ENCODE results near the gene ADGRB2. TPM values are rescaled to one million over a fixed set of nuclear protein-coding genes. Genes with fewer than 3 reads are reported as not detected.
A peak's percentile ranks its signal among the peaks of the same experiment; 100 is the strongest.

ADGRB2 gene
- total RNA-seq, 1 experiment from 2014 or later: 1.1 TPM

GRCh38 chr1:31798433-31799195 is 34.5 kb upstream of the ADGRB2 start:
- Histone ChIP-seq H3K27me3 (peaks cover 38% of the 10 kb centered on the region), H3K36me3 (no peaks in the 10 kb centered on the region), H3K9me3 (replicated peaks) (no peaks in the 10 kb centered on the region), H3K4me3 (no peak overlapping the region), H3K4me1 (peaks cover 6% of the 10 kb centered on the region; the same call in 1 of the 2 replicates), H3K27ac (no peak overlapping the region)
- no peak for DNase-seq

GRCh38 chr1:31798086-31798432 is 33.9 kb upstream of the ADGRB2 start:
- no peak for DNase-seq
- Histone ChIP-seq H3K4me3 (no peak overlapping the region), H3K27me3 (peaks cover 38% of the 10 kb centered on the region), H3K9me3 (replicated peaks) (no peaks in the 10 kb centered on the region), H3K4me1 (peaks cover 6% of the 10 kb centered on the region; the same call in 1 of the 2 replicates), H3K27ac (no peak overlapping the region), H3K36me3 (no peaks in the 10 kb centered on the region)

- Histone ChIP-seq H3K27ac (no peak overlapping the region), H3K27me3 (peaks cover 38% of the 10 kb centered on the region), H3K9me3 (replicated peaks) (no peaks in the 10 kb centered on the region), H3K4me1 (peaks cover 6% of the 10 kb centered on the region; the same call in 1 of the 2 replicates), H3K36me3 (no peaks in the 10 kb centered on the region), H3K4me3 (no peak overlapping the region)
- DNase-seq: no peak
Observed at GRCh38 chr1:31797216-31797615, 33.1 kb upstream of the ADGRB2 start.

GRCh38 chr1:31796707-31797106 is 32.6 kb upstream of the ADGRB2 start:
- peaks cover 38% of the 10 kb centered on the region for H3K27me3 ChIP-seq

GRCh38 chr1:31795801-31796621 is 31.9 kb upstream of the ADGRB2 start:
- DNase-seq: peak; percentile 58 to 59
- H3K4me3 ChIP-seq: no peak overlapping the region
- peaks cover 6% of the 10 kb centered on the region; the same call in 1 of the 2 replicates for H3K4me1 ChIP-seq
- peaks cover 37% of the 10 kb centered on the region for H3K27me3 ChIP-seq
- H3K36me3 ChIP-seq: no peaks in the 10 kb centered on the region
- no peak overlapping the region for H3K27ac ChIP-seq
- H3K9me3 ChIP-seq (replicated peaks): no peaks in the 10 kb centered on the region

More at GRCh38 chr1:31796707-31797106, 32.6 kb upstream of the ADGRB2 start:
- Histone ChIP-seq H3K36me3 (no peaks in the 10 kb centered on the region), H3K27ac (no peak overlapping the region), H3K4me1 (peaks cover 6% of the 10 kb centered on the region; the same call in 1 of the 2 replicates), H3K9me3 (replicated peaks) (no peaks in the 10 kb centered on the region), H3K4me3 (no peak overlapping the region)
- DNase-seq: no peak

GRCh38 chr1:31795096-31795675 is 31.0 kb upstream of the ADGRB2 start:
- peaks cover 29% of the 10 kb centered on the region; the same call in 1 of the 2 replicates for H3K27me3 ChIP-seq
- H3K4me1 ChIP-seq: peaks cover 6% of the 10 kb centered on the region; the same call in 1 of the 2 replicates
- no peaks in the 10 kb centered on the region for H3K9me3 ChIP-seq (replicated peaks)
- H3K36me3 ChIP-seq: no peaks in the 10 kb centered on the region
- H3K4me3 ChIP-seq: no peak overlapping the region
- no peak for DNase-seq
- H3K27ac ChIP-seq: no peak overlapping the region

DNA sequence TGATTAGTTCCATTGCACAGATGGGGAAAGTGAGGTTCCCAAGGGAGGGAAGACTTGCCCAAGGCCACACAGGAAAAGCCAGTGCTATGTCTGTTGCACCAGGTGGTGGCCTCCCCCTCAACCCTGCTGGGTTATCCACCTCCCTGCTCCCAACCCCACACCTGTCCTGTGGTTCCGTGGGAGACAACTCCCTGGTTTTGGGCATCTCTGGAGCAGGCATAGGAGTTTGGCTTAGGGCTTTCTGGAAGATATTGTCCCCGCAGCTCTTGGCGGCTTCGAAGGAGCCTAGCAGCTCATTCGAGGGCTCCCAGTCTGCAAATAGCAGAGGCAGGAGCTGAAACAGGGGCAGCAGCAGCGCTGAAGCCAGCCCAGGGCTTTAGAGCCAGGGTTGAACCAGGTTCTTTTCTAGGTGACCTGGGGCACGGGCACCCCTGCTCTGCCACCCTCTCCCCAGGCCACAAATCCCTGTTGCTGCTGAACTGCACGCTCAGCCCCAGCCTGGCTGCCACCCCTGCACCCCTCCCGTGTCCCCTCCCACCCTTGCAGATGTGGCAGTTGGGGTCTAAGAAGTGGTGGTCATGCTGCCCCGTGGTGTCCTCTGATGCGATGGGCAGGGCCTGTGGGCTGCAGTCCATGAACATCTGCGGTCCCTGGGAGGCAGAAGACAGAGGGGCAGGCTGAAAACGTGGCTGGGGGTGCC is 29.6 kb upstream of the ADGRB2 start:
- DNase-seq: no peak
- Histone ChIP-seq H3K4me1 (peaks cover 3% of the 10 kb centered on the region; the same call in 1 of the 2 replicates), H3K27me3 (peaks cover 25% of the 10 kb centered on the region; the same call in 1 of the 2 replicates), H3K27ac (no peak overlapping the region), H3K4me3 (no peak overlapping the region), H3K9me3 (replicated peaks) (no peaks in the 10 kb centered on the region), H3K36me3 (no peaks in the 10 kb centered on the region)

DNA sequence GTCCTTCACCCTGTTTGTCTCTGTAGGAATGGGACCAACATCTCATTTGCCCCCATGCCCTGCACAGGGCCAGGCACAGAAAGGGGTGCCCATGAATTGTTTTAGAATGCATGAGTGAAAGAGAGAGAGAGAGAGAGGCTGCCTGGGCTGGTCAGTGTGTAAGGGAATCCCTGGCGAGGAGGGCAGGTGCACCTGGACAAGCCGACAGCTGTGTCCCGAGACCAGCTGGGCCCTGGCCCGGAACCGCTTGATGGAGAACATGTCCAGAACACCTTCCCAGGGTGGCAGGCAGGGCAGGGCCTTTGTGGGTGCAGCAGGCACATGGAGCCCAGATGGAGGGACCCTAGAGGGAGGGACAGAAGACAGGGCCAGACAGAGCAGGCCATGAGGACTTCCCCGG is 28.9 kb upstream of the ADGRB2 start:
- Histone ChIP-seq H3K9me3 (replicated peaks) (no peaks in the 10 kb centered on the region), H3K27me3 (peaks cover 20% of the 10 kb centered on the region; the same call in 1 of the 2 replicates), H3K27ac (no peak overlapping the region), H3K4me3 (no peak overlapping the region), H3K36me3 (no peaks in the 10 kb centered on the region), H3K4me1 (no peaks in the 10 kb centered on the region)
- no peak for DNase-seq

DNA sequence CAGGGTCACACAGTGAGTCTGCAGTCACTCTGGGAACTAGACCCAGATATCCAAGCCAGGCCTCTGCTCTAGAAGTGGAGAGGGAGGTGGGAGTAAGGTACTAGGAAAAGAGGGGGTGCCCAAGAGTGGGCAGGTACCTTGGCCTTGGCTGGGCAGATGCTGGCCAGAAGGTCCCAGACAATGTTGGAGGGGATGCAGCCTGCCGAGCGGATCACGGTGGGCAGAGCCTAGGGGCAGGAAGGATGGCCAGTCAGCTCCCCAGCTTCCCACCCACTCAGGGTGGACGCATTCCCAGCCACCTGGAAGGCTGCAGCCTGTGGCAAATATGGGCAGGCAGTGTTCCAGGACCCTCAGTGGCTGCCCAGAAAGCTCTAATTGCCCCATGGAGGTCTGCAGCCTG is 28.4 kb upstream of the ADGRB2 start:
- H3K27ac ChIP-seq: no peak overlapping the region
- no peaks in the 10 kb centered on the region for H3K36me3 ChIP-seq
- H3K27me3 ChIP-seq: peaks cover 17% of the 10 kb centered on the region; the same call in 1 of the 2 replicates
- H3K9me3 ChIP-seq (replicated peaks): no peaks in the 10 kb centered on the region
- DNase-seq: no peak
- H3K4me3 ChIP-seq: no peak overlapping the region
- no peaks in the 10 kb centered on the region for H3K4me1 ChIP-seq

DNA sequence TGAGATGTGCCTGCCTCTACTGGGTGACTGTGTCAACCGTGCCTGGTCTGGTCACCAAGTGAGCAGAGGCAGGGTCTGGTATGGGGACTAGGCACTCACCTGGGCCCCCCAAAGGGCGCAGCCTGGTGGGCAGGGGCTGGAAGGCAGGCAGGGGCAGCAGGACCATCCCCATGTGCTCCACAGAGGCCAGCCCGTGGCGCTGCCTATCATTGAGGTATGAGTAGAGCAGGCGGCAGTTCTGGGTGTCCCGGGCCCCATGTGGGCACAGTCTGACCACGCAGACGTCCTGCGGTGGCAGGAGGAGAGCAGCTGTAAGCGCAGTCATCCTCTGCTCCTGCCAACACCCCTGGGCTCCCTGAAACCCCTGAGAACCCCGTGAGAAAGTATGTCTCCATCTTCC is 28.0 kb upstream of the ADGRB2 start:
- Histone ChIP-seq H3K27ac (no peak overlapping the region), H3K4me1 (no peaks in the 10 kb centered on the region), H3K36me3 (no peaks in the 10 kb centered on the region), H3K9me3 (replicated peaks) (no peaks in the 10 kb centered on the region), H3K27me3 (peaks cover 14% of the 10 kb centered on the region; the same call in 1 of the 2 replicates), H3K4me3 (no peak overlapping the region)
- DNase-seq: no peak

DNA sequence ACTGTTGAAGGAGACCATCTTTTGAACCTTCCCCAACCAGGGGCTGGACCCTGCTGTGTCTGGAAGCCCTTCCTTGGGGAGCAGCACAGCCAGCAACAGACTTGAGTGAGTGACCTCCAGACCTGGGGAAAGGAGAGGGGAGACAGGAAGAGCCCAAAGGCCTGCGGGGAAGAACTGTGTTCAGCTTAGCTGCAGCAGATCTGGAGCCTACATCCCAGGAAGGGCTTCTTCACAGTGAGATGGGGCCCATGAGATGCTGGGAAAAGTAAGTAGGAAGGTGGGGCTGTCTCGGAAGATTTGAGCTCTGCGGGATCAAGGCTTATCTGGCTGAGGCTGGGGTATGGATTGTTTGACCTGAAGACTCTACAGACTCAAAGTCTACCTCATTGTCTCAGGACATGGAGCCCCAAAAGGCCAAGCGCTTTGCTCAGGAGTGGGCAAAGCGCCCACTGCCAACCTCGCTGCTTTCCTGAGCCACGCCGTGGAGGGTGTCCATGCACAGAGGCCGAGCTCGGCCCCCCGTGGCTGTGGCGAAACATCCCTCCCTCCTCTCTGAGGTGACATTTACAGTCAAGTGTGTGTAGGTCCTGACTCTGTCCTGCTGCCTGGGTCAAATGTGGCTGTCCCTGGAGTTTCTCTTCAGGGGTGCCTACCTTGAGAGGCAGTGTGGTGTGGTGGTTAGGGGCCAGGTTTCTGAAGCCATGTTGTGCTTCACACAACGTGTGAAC is 27.2 kb upstream of the ADGRB2 start:
- no peaks in the 10 kb centered on the region for H3K36me3 ChIP-seq
- H3K4me3 ChIP-seq: no peak overlapping the region
- H3K4me1 ChIP-seq: no peaks in the 10 kb centered on the region
- H3K27ac ChIP-seq: no peak overlapping the region
- DNase-seq: no peak
- no peaks in the 10 kb centered on the region for H3K9me3 ChIP-seq (replicated peaks)
- H3K27me3 ChIP-seq: peaks cover 8% of the 10 kb centered on the region; the same call in 1 of the 2 replicates

GRCh38 chr1:31790641-31791091 is 26.5 kb upstream of the ADGRB2 start:
- H3K4me1 ChIP-seq: no peaks in the 10 kb centered on the region
- no peaks in the 10 kb centered on the region for H3K9me3 ChIP-seq (replicated peaks)
- H3K36me3 ChIP-seq: no peaks in the 10 kb centered on the region
- H3K27ac ChIP-seq: no peak overlapping the region
- no peak overlapping the region for H3K4me3 ChIP-seq
- no peak for DNase-seq
- peaks cover 2% of the 10 kb centered on the region; the same call in 1 of the 2 replicates for H3K27me3 ChIP-seq

- no peak overlapping the region for H3K4me3 ChIP-seq
- no peaks in the 10 kb centered on the region for H3K9me3 ChIP-seq (replicated peaks)
- H3K36me3 ChIP-seq: no peaks in the 10 kb centered on the region
- H3K27me3 ChIP-seq: no peaks in the 10 kb centered on the region; the same call in 1 of the 2 replicates
- DNase-seq: no peak
- H3K4me1 ChIP-seq: no peaks in the 10 kb centered on the region
- no peak overlapping the region for H3K27ac ChIP-seq
Observed at GRCh38 chr1:31790140-31790539, 26.0 kb upstream of the ADGRB2 start.
